ENCODE data around the gene MYH3. TPM values are rescaled to one million over a fixed set of nuclear protein-coding genes. Genes with fewer than 3 reads are reported as not detected.

The MYH3 gene
- polyA plus RNA-seq, 2 of the 4 experiments (the other 2 are of a cell fraction) = 1.6 to 2.1 TPM

DNA sequence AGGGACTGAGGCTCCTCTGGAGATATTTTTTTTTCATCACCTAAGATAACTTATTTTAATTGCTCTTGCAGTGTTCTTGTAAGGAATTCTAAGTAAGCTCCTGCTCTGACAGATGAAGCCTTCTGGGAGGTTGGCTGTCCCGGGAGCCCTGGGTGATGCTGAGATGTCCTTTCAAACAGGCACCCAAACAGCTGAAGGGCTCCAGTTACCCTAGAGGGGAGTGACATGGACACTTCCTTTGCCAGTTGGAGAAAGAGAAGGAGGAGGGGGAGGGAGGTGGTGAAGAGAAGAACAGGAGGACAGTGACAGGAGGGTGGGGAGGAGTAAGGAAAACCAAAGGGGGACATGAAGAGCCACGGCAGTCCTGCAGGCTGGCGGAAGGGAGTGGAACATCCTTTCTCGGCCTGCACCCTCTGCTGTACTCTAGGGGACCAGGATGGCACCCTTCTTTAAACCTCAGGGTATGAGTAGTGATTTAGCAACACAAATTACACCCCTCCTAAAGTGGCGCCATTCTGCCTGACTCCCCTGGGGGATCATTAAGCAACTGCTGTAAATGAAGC is 51.8 kb downstream of the MYH3 start (continued):
- TF ChIP-seq, protein P1, sequence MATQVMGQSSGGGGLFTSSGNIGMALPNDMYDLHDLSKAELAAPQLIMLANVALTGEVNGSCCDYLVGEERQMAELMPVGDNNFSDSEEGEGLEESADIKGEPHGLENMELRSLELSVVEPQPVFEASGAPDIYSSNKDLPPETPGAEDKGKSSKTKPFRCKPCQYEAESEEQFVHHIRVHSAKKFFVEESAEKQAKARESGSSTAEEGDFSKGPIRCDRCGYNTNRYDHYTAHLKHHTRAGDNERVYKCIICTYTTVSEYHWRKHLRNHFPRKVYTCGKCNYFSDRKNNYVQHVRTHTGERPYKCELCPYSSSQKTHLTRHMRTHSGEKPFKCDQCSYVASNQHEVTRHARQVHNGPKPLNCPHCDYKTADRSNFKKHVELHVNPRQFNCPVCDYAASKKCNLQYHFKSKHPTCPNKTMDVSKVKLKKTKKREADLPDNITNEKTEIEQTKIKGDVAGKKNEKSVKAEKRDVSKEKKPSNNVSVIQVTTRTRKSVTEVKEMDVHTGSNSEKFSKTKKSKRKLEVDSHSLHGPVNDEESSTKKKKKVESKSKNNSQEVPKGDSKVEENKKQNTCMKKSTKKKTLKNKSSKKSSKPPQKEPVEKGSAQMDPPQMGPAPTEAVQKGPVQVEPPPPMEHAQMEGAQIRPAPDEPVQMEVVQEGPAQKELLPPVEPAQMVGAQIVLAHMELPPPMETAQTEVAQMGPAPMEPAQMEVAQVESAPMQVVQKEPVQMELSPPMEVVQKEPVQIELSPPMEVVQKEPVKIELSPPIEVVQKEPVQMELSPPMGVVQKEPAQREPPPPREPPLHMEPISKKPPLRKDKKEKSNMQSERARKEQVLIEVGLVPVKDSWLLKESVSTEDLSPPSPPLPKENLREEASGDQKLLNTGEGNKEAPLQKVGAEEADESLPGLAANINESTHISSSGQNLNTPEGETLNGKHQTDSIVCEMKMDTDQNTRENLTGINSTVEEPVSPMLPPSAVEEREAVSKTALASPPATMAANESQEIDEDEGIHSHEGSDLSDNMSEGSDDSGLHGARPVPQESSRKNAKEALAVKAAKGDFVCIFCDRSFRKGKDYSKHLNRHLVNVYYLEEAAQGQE (IDR thresholded peaks at IDR 0.05) = no peak
- TF ChIP-seq, protein P2, sequence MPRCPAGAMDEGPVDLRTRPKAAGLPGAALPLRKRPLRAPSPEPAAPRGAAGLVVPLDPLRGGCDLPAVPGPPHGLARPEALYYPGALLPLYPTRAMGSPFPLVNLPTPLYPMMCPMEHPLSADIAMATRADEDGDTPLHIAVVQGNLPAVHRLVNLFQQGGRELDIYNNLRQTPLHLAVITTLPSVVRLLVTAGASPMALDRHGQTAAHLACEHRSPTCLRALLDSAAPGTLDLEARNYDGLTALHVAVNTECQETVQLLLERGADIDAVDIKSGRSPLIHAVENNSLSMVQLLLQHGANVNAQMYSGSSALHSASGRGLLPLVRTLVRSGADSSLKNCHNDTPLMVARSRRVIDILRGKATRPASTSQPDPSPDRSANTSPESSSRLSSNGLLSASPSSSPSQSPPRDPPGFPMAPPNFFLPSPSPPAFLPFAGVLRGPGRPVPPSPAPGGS (IDR thresholded peaks at IDR 0.05) = no peak
- no peak for TF ChIP-seq RAD21 (conservative IDR thresholded peaks at IDR 0.05 in 1 of 2, IDR thresholded peaks at IDR 0.05 in 1 of 2)
- no peak for TF ChIP-seq ZNF302 (CRISPR knock-in tag; IDR thresholded peaks at IDR 0.05)
- no peak for TF ChIP-seq POLR2A (IDR thresholded peaks at IDR 0.05; ENCODE audit: low read length)

- H3K4me1 ChIP-seq = no peaks in the 10 kb centered on the region
- no peak for FAIRE-seq
- 37% methylated on average over 8 of the region's 8 CpGs for WGBS (ENCODE audit: missing lambda C conversion rate)
- CTCF ChIA-PET = interaction anchor here (0.6 to 8.3 kb wide), 5 partner anchors 11 to 364 kb away, joined by 3 to 109 read pairs (median 4); no protein-coding TSS in a partner anchor
- H3K27ac ChIP-seq = no peak overlapping the region
- TF ChIP-seq NR3C1 (IDR thresholded peaks at IDR 0.05) (no peak), TP53 (CRISPR knock-in tag; IDR thresholded peaks at IDR 0.05) (no peak), HEYL (CRISPR knock-in tag; IDR thresholded peaks at IDR 0.05) (no peak), MYC (IDR thresholded peaks at IDR 0.05; ENCODE audit: borderline replicate concordance, low read length) (no peak), HES2 (IDR thresholded peaks at IDR 0.05) (no peak), HOXB5 (CRISPR knock-in tag; IDR thresholded peaks at IDR 0.05) (no peak), JUNB (IDR thresholded peaks at IDR 0.05) (no peak), EHMT2 (IDR thresholded peaks at IDR 0.05; ENCODE audit: low read depth) (no peak), ZFP36 (IDR thresholded peaks at IDR 0.05; ENCODE audit: borderline replicate concordance, partially characterized antibody) (no peak), SMC3 (IDR thresholded peaks at IDR 0.05) (no peak)
- TF ChIP-seq, protein P3, sequence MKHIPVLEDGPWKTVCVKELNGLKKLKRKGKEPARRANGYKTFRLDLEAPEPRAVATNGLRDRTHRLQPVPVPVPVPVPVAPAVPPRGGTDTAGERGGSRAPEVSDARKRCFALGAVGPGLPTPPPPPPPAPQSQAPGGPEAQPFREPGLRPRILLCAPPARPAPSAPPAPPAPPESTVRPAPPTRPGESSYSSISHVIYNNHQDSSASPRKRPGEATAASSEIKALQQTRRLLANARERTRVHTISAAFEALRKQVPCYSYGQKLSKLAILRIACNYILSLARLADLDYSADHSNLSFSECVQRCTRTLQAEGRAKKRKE (CRISPR knock-in tag; IDR thresholded peaks at IDR 0.05; ENCODE audit: low read depth) = no peak
- TF ChIP-seq, protein P4, sequence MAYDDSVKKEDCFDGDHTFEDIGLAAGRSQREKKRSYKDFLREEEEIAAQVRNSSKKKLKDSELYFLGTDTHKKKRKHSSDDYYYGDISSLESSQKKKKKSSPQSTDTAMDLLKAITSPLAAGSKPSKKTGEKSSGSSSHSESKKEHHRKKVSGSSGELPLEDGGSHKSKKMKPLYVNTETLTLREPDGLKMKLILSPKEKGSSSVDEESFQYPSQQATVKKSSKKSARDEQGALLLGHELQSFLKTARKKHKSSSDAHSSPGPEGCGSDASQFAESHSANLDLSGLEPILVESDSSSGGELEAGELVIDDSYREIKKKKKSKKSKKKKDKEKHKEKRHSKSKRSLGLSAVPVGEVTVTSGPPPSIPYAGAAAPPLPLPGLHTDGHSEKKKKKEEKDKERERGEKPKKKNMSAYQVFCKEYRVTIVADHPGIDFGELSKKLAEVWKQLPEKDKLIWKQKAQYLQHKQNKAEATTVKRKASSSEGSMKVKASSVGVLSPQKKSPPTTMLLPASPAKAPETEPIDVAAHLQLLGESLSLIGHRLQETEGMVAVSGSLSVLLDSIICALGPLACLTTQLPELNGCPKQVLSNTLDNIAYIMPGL (CRISPR knock-in tag; IDR thresholded peaks at IDR 0.05; ENCODE audit: borderline replicate concordance) = no peak
- POLR2A ChIA-PET = no interaction called here
- no peak overlapping the region for H3K4me2 ChIP-seq
- ATAC-seq = no peak
- no peak for DNase-seq (ENCODE audit: low read depth in 1 of 2, low spot score in 1 of 2)
- H3K4me3 ChIP-seq = no peak overlapping the region
- no peaks in the 10 kb centered on the region for H3K9me3 ChIP-seq
Observed at GRCh38 chr17:10604521-10604920, 52.6 kb downstream of the MYH3 start.
